Kidney glomerular epithelial cell (primary cell): Measurements from ENCODE around the gene VIPAS39.

Experiments
- DNase-seq: peaks from one replicate; lab custom pipeline; 2025; lab: John Stamatoyannopoulos, UW

VIPAS39 gene

GRCh38 chr14:77406086-77406485, 51.3 kb downstream of the VIPAS39 start:
- DNase-seq = no peak

GRCh38 chr14:77403768-77404167, 53.6 kb downstream of the VIPAS39 start:
- DNase-seq = no peak

GRCh38 chr14:77400216-77400615, 57.2 kb downstream of the VIPAS39 start:
- no peak for DNase-seq

GRCh38 chr14:77390188-77390587, 67.2 kb downstream of the VIPAS39 start:
- no peak for DNase-seq

GRCh38 chr14:77378701-77379100, 78.7 kb downstream of the VIPAS39 start:
- DNase-seq = no peak

- DNase-seq = no peak
Observed at GRCh38 chr14:77377502-77377844, 79.9 kb downstream of the VIPAS39 start.

GRCh38 chr14:77376771-77377501, 80.5 kb downstream of the VIPAS39 start, which contains the start of the genes SAMD15 and TMED8:
Gene SAMD15 (plus strand): TSS chr14:77377379. CDS start chr14:77377419, 40 bp downstream.
Gene TMED8 (minus strand): TSS chr14:77377094. CDS start chr14:77377053, 41 bp downstream.
- peak; percentile 80 for DNase-seq
